Medulla oblongata (tissue), 1 donor: ENCODE data around the gene RPS27L.
"Not testable (repeated sequence)": the region's sequence is repeated elsewhere in the genome, so short reads cannot be mapped to it uniquely, and the experiment has no call there.

Experiments used
- DNase-seq: peaks from one replicate; pipeline ENCODE4 v3.0.0-alpha.2; 2015; ENCODE audit errors: extremely low spot score

Gene RPS27L

DNA sequence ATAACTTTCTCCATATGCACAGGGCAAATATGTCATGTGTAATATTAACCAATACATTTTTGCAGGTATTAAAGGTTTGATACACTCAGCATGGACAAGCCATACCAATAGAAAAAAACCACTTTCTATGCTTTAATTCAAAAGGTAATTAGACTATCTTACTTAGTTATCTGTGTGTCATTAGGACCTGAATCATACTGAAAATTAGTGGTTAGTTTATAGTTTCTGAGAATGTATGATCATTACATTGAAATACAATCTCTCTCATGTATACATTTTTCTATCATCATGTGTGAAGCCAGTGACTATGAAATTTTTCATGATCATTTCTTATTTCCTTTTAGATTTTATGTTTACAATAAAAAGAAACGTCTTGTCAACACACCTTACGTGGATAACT is 16.3 kb downstream of the RPS27L start:
- no peak for DNase-seq

- DNase-seq = no peak
These were observed 20.5 kb downstream of the RPS27L start for GRCh38 chr15:63136742-63137141.

GRCh38 chr15:63135804-63136203 is 21.5 kb downstream of the RPS27L start:
- DNase-seq = no peak

DNA sequence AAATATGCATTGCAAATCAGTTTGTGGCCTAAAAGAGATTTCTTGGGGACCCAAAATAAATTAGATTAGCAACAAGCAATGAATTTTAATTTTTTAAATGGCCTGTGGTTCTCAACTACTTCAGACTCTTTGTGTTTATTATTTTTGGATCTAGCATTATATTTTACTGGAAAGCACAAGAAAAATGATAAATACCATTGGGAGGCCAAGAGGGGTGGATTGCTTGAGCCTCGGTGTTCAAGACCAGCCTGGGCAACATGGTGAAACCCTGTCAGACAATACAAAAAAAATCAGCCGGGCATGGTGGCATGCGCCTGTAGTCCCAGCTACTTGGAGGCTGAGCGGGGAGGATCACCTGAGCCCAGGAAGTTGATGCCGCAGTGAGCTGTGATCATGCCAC is 22.0 kb downstream of the RPS27L start:
- no peak for DNase-seq

- DNase-seq = no peak
These were observed 22.9 kb downstream of the RPS27L start for GRCh38 chr15:63134245-63134985.

DNA sequence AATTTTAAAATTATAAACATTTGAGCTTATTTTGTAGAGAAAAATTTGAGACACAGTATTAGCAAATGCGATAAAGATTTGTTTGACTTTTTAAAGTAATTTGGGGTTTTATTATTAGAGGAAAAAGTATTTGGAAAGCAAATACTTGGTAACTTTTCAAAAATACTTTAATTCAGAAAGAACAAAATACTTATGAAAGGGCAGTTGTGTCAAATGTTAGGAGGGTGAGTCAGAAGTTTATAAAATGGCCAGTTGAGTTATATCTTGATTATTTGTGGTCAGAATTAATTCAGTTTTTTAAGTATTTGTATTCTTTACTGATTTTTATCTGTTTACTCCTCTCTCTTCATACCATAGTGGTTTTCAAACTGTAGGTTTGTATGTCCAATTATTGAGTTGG is 23.5 kb downstream of the RPS27L start:
- no peak for DNase-seq

DNA sequence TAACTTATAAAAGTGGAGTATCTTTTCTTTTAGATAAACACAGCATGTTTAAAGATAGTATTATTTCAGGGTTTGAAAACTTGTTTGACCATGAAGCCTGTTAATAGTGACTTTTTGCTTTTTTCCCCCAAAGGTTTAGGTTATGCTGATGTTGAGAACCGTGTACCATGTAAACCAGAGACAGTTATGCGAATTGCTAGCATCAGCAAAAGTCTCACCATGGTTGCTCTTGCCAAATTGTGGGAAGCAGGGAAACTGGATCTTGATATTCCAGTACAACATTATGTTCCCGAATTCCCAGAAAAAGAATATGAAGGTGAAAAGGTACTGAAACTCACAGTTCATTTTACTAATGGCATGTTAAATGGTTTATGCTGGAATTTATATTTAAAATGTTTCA is 30.6 kb downstream of the RPS27L start:
- DNase-seq = no peak

- DNase-seq = no peak
These were observed 32.8 kb downstream of the RPS27L start for GRCh38 chr15:63124506-63124905.

DNA sequence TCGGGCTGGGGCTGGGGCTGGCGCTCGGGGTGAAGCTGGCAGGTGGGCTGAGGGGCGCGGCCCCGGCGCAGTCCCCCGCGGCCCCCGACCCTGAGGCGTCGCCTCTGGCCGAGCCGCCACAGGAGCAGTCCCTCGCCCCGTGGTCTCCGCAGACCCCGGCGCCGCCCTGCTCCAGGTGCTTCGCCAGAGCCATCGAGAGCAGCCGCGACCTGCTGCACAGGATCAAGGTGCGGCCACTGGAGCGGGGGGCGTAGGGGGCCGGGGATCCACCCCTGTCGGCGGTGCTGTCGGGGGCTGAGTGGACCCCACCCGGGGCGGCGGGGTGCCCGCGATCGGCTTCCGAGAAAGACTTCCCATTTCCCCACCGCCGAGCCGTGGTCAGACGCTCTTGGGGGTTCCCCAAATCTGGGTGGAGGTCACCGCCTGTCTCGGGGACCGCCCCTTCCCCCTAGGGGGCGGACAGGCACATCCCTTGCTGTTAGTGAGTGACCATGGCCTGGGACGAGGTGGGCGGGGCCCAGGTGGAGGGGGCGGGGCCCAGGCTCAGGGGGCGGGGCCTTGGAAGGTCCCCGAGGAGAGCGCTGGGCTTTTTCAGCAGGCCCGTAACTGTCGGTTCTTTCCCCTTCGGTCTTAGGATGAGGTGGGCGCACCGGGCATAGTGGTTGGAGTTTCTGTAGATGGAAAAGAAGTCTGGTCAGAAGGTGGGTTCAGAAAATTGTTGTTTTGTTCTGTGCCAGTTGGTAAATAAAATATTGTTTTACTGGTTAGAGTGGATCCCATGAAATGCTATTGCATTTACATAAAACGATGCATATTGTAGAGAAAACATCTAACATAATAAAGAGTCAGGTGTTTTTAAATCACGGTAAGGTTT is 35.0 kb downstream of the RPS27L start:
- DNase-seq = peak; percentile 91

DNA sequence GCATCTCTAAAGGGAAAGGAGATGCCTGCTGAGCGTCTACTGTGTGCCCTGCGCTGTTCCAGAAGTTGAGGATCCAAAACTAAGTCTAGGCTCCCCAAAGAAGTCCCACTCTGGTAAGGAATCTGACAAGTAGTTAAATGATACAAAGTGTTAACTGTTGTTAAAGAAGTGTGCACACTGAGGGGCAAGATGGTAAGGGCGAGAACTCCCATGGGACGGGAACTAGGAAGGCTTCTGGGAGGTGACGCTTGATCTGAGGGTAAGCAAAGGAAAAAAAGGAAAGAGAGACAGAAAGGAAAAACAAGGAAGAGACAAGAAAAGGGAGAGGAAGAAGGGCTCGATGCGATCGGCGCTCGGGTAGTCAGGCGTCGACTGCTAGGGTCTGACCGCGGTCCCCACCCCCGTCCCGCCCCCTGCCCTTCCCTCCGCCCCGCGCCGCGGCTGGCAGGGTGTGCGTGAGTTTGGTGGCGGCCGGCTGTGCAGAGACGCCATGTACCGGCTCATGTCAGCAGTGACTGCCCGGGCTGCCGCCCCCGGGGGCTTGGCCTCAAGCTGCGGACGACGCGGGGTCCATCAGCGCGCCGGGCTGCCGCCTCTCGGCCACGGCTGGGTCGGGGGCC is 35.8 kb downstream of the RPS27L start, which contains the start of gene LACTB:
Gene LACTB (plus strand): TSS at position 480 of the 620 bp plus-strand sequence. CDS start 11 bp downstream, at position 491.
- DNase-seq = peak; percentile 92

- no peak for DNase-seq
These were observed 38.4 kb downstream of the RPS27L start for GRCh38 chr15:63118854-63119253.

DNA sequence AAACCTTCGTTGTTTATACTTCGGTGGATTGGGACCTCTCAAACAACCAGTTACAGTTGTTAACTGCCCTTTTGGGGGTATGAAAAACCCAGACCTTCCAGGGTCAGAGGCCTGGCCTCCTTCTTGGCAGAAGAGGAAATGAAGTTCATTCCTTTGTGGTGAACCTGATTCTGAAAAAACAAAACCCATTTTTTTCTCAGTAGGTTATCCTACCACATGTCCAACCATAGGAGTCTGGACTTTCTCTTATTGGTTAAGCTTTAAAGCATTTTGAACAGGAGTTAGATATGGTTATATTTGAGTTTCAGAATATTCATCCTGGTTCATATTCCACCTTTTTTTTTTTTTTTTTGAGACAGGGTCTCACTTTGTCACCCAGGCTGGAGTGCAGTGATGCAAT is 42.8 kb downstream of the RPS27L start:
- DNase-seq = no peak

DNA sequence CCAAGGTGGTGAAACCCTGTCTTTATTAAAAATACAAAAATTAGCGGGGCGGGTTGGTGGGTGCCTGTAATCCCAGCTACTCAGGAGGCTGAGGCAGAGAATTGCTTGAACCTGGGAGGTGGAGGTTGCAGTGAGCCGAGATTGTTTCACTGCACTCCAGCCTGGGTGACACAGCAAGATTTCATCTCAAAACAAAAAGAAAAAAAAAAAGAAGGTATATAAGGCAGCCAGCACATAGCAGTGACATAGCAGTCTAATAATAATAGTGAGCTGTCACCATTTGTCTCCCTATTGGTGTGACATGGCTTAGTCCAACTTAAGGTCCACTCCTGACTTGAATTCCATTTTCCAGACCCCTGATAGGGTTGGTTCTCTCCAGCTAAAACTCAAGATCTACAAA is 44.4 kb downstream of the RPS27L start:
- DNase-seq = no peak

DNA sequence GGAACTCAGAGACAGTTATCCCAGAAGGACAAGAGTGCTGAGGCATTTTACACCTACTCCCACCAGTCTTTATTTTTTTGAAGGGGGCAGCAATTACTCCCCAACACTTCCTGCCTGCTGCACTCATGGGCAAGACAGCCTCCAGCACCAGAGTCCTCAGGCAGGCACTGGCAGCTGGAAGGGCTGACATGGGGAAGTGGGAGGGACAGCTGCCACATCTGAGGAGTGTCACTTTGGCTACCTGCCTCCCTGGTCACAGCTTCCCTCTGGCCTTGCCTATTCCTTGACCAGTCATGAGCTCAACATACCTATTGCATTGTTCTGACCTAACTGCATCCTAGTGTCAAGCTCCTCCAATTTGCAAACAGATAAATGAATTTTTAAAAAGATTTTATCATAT is 45.8 kb downstream of the RPS27L start:
- no peak for DNase-seq

GRCh38 chr15:63110428-63111026 is 46.8 kb downstream of the RPS27L start:
- DNase-seq = no peak

GRCh38 chr15:63109920-63110319 is 47.4 kb downstream of the RPS27L start:
- no peak for DNase-seq

- DNase-seq = no peak
These were observed 47.8 kb downstream of the RPS27L start for GRCh38 chr15:63109498-63109897.

- DNase-seq = no peak
These were observed 49.3 kb downstream of the RPS27L start for GRCh38 chr15:63107895-63108546.

DNA sequence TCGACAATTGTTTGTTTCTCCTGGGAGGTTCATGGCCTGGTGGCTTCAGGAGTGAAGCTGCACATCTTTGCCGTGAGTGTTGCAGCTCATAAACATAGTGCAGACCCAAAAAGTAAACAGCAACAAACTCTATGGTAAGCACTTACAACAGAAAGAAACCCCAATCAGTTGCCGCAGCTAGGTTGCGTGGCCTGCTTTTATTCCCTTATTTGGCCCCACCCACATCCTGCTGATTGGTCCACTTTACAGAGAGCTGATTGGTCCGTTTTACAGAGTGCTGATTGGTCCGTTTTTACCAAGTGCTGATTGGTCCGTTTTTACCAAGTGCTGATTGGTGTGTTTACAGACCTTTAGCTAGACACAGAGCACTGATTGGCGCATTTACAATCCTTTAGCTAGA is 51.9 kb downstream of the RPS27L start:
- DNase-seq = not testable (repeated sequence)

DNA sequence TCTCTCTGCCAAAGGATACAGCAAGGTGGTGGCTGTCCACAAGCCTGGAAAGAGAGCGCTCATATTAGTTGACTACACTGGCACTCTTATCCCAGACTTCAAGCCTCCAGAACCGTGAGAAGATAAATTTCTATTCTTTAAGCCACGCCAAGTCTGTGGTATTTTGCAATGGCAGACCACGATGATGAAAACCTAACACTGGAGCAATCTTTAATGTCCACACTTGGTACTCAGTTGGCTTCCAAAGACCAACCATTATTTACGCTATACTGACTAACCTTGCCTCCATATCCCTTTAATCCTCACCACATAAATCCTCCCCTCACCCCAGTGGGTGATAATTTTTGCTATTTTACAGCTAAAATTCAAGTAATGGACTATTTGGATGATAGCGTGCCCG is 52.5 kb downstream of the RPS27L start:
- no peak for DNase-seq

GRCh38 chr15:63103416-63103815 is 53.9 kb downstream of the RPS27L start:
- no peak for DNase-seq

- not testable (repeated sequence) for DNase-seq
These were observed 57.7 kb downstream of the RPS27L start for GRCh38 chr15:63099581-63099980.
